Measurements from ENCODE around the gene SDSL.

Gene SDSL

GRCh38 chr12:113469224-113469948 lies 47.2 kb downstream of the SDSL start (continued):
- no peak for TF ChIP-seq ZNF146 (tag by site-specific recombination; IDR thresholded peaks at IDR 0.05)
- no peak for TF ChIP-seq TRIM28 (IDR thresholded peaks at IDR 0.05; ENCODE audit: borderline replicate concordance, low read length)
- no peak for TF ChIP-seq PATZ1 (tag by site-specific recombination; IDR thresholded peaks at IDR 0.05)
- no peak for TF ChIP-seq ZNF48 (tag by site-specific recombination; IDR thresholded peaks at IDR 0.05)

DNA sequence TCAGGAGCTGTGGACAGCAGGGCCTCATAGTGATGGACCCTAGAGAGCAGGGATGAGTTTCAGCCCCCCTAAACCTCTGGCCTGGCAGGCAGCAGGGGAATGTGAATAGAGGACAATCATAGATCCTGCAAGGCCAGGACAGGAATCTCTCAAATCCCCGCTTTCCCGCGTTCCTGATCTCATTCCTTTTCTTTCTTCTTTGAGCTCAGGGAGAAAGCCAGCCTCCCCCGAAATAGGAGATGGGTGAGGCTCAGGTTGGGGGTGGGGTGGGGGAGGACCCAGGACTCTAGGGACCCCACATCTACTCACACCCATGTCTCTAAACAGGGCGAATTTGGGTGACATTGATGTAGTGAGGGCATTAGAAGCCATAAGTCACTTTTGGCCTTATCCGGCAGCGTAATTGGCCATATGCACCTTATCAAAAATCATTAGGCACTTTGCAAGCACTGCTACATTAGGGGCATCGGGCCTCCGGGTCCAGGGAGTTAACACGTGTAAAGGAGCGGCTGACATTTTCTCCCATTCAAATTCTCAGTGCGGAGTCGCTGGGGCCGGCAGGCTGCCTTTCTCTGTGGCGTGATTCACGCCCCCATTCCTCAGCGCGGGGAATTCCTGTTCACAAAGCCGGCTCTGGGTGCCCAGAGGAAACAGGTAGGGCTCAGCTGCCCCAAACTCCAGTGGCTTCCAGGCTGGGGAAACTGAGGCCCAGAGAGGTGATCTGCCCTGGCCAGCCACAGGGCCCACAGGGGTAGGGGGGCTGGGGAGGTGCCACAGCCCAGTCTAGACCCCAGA lies 48.0 kb downstream of the SDSL start:
- no peak for TF ChIP-seq ZNF354C (tag by site-specific recombination; IDR thresholded peaks at IDR 0.05; ENCODE audit: borderline replicate concordance, low read depth)
- no peak for TF ChIP-seq ZNF239 (tag by site-specific recombination; IDR thresholded peaks at IDR 0.05)
- no peak for TF ChIP-seq ZNF629 (tag by site-specific recombination; IDR thresholded peaks at IDR 0.05)
- no peak for TF ChIP-seq ZNF610 (tag by site-specific recombination; IDR thresholded peaks at IDR 0.05; ENCODE audit: borderline replicate concordance)
- no peak for TF ChIP-seq SCRT2 (tag by site-specific recombination; IDR thresholded peaks at IDR 0.05)
- TF ChIP-seq ZNF223 (tag by site-specific recombination; IDR thresholded peaks at IDR 0.05) = no peak
- no peak for TF ChIP-seq ZBTB11 (tag by site-specific recombination; conservative IDR thresholded peaks at IDR 0.05; ENCODE audit: low read depth)
- TF ChIP-seq ZXDB (tag by site-specific recombination; IDR thresholded peaks at IDR 0.05) = no peak
- TF ChIP-seq ZNF37A (tag by site-specific recombination; IDR thresholded peaks at IDR 0.05) = no peak
- TF ChIP-seq ZBTB21 (tag by site-specific recombination; IDR thresholded peaks at IDR 0.05) = no peak
- TF ChIP-seq KLF17 (tag by site-specific recombination; IDR thresholded peaks at IDR 0.05) = no peak
- TF ChIP-seq EGR2 (tag by site-specific recombination; IDR thresholded peaks at IDR 0.05; ENCODE audit: low read depth) = no peak
- no peak for TF ChIP-seq ZNF777 (tag by site-specific recombination; IDR thresholded peaks at IDR 0.05; ENCODE audit: borderline replicate concordance)
- TF ChIP-seq, protein P1, sequence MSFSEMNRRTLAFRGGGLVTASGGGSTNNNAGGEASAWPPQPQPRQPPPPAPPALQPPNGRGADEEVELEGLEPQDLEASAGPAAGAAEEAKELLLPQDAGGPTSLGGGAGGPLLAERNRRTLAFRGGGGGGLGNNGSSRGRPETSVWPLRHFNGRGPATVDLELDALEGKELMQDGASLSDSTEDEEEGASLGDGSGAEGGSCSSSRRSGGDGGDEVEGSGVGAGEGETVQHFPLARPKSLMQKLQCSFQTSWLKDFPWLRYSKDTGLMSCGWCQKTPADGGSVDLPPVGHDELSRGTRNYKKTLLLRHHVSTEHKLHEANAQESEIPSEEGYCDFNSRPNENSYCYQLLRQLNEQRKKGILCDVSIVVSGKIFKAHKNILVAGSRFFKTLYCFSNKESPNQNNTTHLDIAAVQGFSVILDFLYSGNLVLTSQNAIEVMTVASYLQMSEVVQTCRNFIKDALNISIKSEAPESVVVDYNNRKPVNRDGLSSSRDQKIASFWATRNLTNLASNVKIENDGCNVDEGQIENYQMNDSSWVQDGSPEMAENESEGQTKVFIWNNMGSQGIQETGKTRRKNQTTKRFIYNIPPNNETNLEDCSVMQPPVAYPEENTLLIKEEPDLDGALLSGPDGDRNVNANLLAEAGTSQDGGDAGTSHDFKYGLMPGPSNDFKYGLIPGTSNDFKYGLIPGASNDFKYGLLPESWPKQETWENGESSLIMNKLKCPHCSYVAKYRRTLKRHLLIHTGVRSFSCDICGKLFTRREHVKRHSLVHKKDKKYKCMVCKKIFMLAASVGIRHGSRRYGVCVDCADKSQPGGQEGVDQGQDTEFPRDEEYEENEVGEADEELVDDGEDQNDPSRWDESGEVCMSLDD (tag by site-specific recombination; IDR thresholded peaks at IDR 0.05) = no peak
- TF ChIP-seq BCL11A (tag by site-specific recombination; IDR thresholded peaks at IDR 0.05; ENCODE audit: low read depth) = no peak
- TF ChIP-seq ZNF473 (tag by site-specific recombination; IDR thresholded peaks at IDR 0.05) = no peak
- TF ChIP-seq ZNF654 (tag by site-specific recombination; IDR thresholded peaks at IDR 0.05; ENCODE audit: low read depth) = no peak
- TF ChIP-seq ZNF585B (tag by site-specific recombination; IDR thresholded peaks at IDR 0.05) = no peak
- Histone ChIP-seq H3K4me1 (ENCODE audit: control insufficient read depth, insufficient read depth, low read length) (no peaks in the 10 kb centered on the region), H3K27ac (ENCODE audit: extremely low read depth, low read depth, low read length) (no peak overlapping the region), H3K36me3 (ENCODE audit: control insufficient read depth in 2 of 2, insufficient read depth in 1 of 2, low read length in 2 of 2) (no peaks in the 10 kb centered on the region), H3K4me3 (ENCODE audit: low read depth, low read length) (no peak overlapping the region), H3K9me3 (ENCODE audit: control insufficient read depth, insufficient read depth, low read depth, low read length) (no peaks in the 10 kb centered on the region)
- ChIA-PET POLR2A (no interaction called here), CTCF (no interaction called here)

Data from HEK293 (cell line).